Naive thymus-derived CD4-positive, alpha-beta T cell (primary cell): Measurements from ENCODE around the gene UCHL3. TPM values are rescaled to one million over a fixed set of nuclear protein-coding genes. Genes with fewer than 3 reads are reported as not detected.
A peak's percentile ranks its signal among the peaks of the same experiment; 100 is the strongest.
"Not testable (repeated sequence)": the region's sequence is repeated elsewhere in the genome, so short reads cannot be mapped to it uniquely, and the experiment has no call there.

Experiments used
- ATAC-seq: fragments of 150-1000 bp; cut with Tn5 transposase; 2 replicates; pipeline ENCODE4 v1.10.0; 2021; ENCODE audit warnings: mild to moderate bottlenecking, moderate library complexity
- CTCF ChIA-PET: fragments of 350-600 bp; sonication (Branson Sonifier 250); formaldehyde crosslinking; loops from one replicate; lab custom pipeline; 2021; ENCODE audit warnings: antibody characterized with exemption; lab: Charles Lee
- POLR2A ChIA-PET: fragments of 350-600 bp; sonication (Branson Sonifier 250); formaldehyde crosslinking; loops from one replicate; lab custom pipeline; 2021; ENCODE audit warnings: antibody characterized with exemption, inconsistent platforms; lab: Charles Lee
- DNase-seq, 9 donors: peaks; one replicate each; pipeline versions ENCODE4 v3.0.0 to v3.0.0-alpha.2; 2020 to 2022; ENCODE audit warnings: mixed read lengths in 1 of 9
- H3K27ac ChIP-seq: one replicate; pipeline ENCODE4 v1.7.0; 2013; ENCODE audit warnings: mild to moderate bottlenecking, low read depth, low read length, moderate library complexity
- H3K27me3 ChIP-seq, 2 donors: one replicate each; pipeline ENCODE4 v1.7.0; 2013; ENCODE audit warnings: low read length in 2 of 2, mild to moderate bottlenecking in 2 of 2, moderate library complexity in 2 of 2; ENCODE audit not compliant: control insufficient read depth in 2 of 2, insufficient read depth in 2 of 2
- H3K36me3 ChIP-seq, 3 experiments: 1 replicate in 2 of 3; 2 replicates in 1 of 3; pipeline ENCODE4 v1.7.0; 2013; ENCODE audit warnings: low read length in 3 of 3, mild to moderate bottlenecking in 3 of 3, moderate library complexity in 1 of 3; ENCODE audit not compliant: insufficient read depth in 3 of 3, control insufficient read depth in 2 of 3
- H3K4me1 ChIP-seq, 2 donors: one replicate each; pipeline ENCODE4 v1.7.0; 2013; ENCODE audit warnings: low read length in 2 of 2, mild to moderate bottlenecking in 2 of 2, moderate library complexity in 1 of 2; ENCODE audit not compliant: control insufficient read depth in 2 of 2, insufficient read depth in 2 of 2
- H3K4me3 ChIP-seq: 2 replicates; pipeline ENCODE4 v1.7.0; 2013; ENCODE audit warnings: mild to moderate bottlenecking, low read length
- H3K9me3 ChIP-seq, 3 experiments: 1 replicate in 2 of 3; 2 replicates in 1 of 3; pipeline ENCODE4 v1.7.0; 2013; ENCODE audit warnings: low read length in 3 of 3; ENCODE audit not compliant: control insufficient read depth in 2 of 3
- H3K27ac Mint-ChIP-seq, 9 donors: one replicate each; pipeline ENCODE4 v1.8.0; 2020 to 2022; ENCODE audit warnings: mixed read lengths in 9 of 9, mild to moderate bottlenecking in 8 of 9, moderate library complexity in 5 of 9, inconsistent platforms in 2 of 9
- H3K27me3 Mint-ChIP-seq, 5 donors: one replicate each; pipeline ENCODE4 v1.8.0; 2021 to 2022; ENCODE audit warnings: mixed read lengths in 5 of 5, mild to moderate bottlenecking in 1 of 5
- H3K36me3 Mint-ChIP-seq, 5 donors: one replicate each; pipeline ENCODE4 v1.8.0; 2020 to 2022; ENCODE audit warnings: mixed read lengths in 5 of 5, mild to moderate bottlenecking in 3 of 5, inconsistent platforms in 1 of 5
- H3K4me1 Mint-ChIP-seq, 7 donors: one replicate each; pipeline ENCODE4 v1.8.0; 2020 to 2022; ENCODE audit warnings: mixed read lengths in 7 of 7, mild to moderate bottlenecking in 3 of 7, inconsistent platforms in 1 of 7
- H3K4me3 Mint-ChIP-seq, 10 donors: one replicate each; pipeline ENCODE4 v1.8.0; 2020 to 2022; ENCODE audit warnings: mild to moderate bottlenecking in 10 of 10, mixed read lengths in 10 of 10, moderate library complexity in 6 of 10, inconsistent platforms in 2 of 10
- H3K9me3 Mint-ChIP-seq, 11 donors: one replicate each; pipeline ENCODE4 v1.8.0; 2020 to 2022; ENCODE audit warnings: mixed read lengths in 11 of 11, mild to moderate bottlenecking in 4 of 11, inconsistent platforms in 1 of 11, moderate library complexity in 1 of 11
- intact Hi-C, 2 donors: fragments of 100-400 bp; cut with micrococcal nuclease; formaldehyde crosslinking; loops; one replicate each; pipeline ENCODE4 v1.15.1; 2023
- polyA plus RNA-seq, 2 donors: library from polyadenylated mRNA; unstranded; fragments of 300-500 nt; fragmentation: Illumina TruSeq; gene quantifications; one replicate each; pipeline ENCODE4 v1.2.3, GENCODE V29; 2021
- total RNA-seq, 6 experiments: library from RNA in 5 of 6; stranded (reverse) in 5 of 6; gene quantifications; 1 replicate in 5 of 6; 2 replicates in 1 of 6; pipeline ENCODE4 v1.2.3 and lab custom pipeline; 2021 to 2026

UCHL3 gene
- total and polyA plus RNA-seq, 7 experiments from 2014 or later: 18.6 to 60.0 (median 22.8) TPM

DNA sequence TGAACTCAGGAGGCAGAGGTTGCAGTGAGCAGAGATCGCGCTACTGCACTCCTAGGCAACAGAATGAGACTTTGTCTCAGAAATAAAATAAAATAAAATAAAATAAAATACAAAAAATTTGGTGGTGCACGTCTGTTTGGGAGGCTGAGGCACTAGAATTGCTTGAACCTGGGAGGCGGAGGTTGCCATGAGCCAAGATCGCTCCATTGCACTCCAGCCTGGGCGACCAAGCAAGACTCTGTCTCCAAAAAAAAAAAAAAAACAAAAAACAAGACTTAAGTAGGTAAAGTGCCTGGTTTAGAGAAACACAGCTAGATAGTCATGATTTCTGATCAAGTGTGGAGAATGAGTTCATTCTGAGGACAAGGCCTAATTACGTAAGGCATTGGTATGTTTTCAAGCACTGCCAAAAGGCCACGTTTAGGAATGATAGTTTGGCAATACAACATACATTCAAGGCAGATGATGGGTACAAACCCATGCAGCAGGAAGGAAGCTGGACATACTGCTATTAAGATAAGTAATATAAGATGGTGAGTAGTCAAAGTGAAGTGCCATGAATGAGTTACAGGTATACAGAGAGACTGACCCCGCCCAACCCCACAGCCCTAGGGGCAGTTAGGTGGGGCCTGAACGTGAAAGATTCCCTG, 4.8 kb upstream of the UCHL3 start:
- peaks cover 0 to 3% (median 0%) of the 10 kb centered on the region in 3 experiments for H3K36me3 ChIP-seq
- POLR2A ChIA-PET: no interaction called here
- peaks cover 0 to 2% (median 0%) of the 10 kb centered on the region in 5 donors for H3K27me3 Mint-ChIP-seq
- no peak overlapping the region for H3K27ac Mint-ChIP-seq
- no peak overlapping the region for H3K27ac ChIP-seq
- H3K27me3 ChIP-seq: no peaks in the 10 kb centered on the region
- peaks cover 0 to 4% (median 0%) of the 10 kb centered on the region in 11 donors for H3K9me3 Mint-ChIP-seq
- CTCF ChIA-PET: no interaction called here
- peaks cover 5 to 6% of the 10 kb centered on the region in 2 donors for H3K4me1 ChIP-seq
- intact Hi-C loops: loop anchor here (5.0 to 10.0 kb wide), 4 partner anchors 217 to 1828 kb away; partner anchors contain the start of genes FBXL3 (in 1 of the 2) and MYCBP2 (in 1 of the 2)
- no peaks in the 10 kb centered on the region for H3K36me3 Mint-ChIP-seq
- ATAC-seq (no peak), DNase-seq (no peak)
- no peaks in the 10 kb centered on the region for H3K9me3 ChIP-seq
- H3K4me3 ChIP-seq: no peak overlapping the region
- H3K4me1 Mint-ChIP-seq: peaks cover 5 to 12% (median 8%) of the 10 kb centered on the region in 7 donors
- H3K4me3 Mint-ChIP-seq: no peak overlapping the region

DNA sequence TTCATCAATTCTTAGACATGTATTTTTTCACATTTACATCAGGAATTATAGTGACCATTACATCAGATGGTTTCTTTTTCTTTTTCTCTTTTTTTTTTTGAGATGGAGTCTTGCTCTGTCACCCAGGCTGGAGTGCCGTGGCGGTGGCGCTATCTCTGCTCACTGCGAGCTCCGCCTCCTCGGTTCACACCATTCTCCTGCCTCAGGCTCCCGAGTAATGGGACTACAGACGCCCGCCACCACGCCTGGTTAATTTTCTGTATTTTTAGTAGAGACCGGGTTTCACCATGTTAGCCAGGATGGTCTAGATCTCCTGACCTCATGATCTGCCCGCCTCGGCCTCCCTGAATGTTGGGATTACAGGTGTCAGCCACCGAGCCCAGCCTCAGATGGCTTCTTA, 4.2 kb upstream of the UCHL3 start:
- peaks cover 8 to 14% (median 12%) of the 10 kb centered on the region in 7 donors for H3K4me1 Mint-ChIP-seq
- H3K27ac Mint-ChIP-seq, H3K27me3 ChIP-seq, H3K36me3 Mint-ChIP-seq, ATAC-seq, H3K27me3 Mint-ChIP-seq, H3K36me3 ChIP-seq, H3K4me3 ChIP-seq, H3K4me1 ChIP-seq, POLR2A ChIA-PET, H3K9me3 ChIP-seq, H3K9me3 Mint-ChIP-seq, H3K27ac ChIP-seq, H3K4me3 Mint-ChIP-seq, DNase-seq: not testable (repeated sequence)
- CTCF ChIA-PET: interaction anchor here (1.1 kb wide), 1 partner anchor 8 kb away, joined by 3 read pairs; the partner anchor contains the start of gene COMMD6
- intact Hi-C loops: loop anchor here (5.0 to 10.0 kb wide), 4 partner anchors 217 to 1828 kb away; partner anchors contain the start of genes FBXL3 (in 1 of the 2) and MYCBP2 (in 1 of the 2)

GRCh38 chr13:75547917-75548316, 1.7 kb upstream of the UCHL3 start:
- intact Hi-C loops: loop anchor here (2.0 to 10.0 kb wide), 7 partner anchors 89 to 1831 kb away; partner anchors contain the start of genes CLN5 (in 1 of the 2), FBXL3 (in 1 of the 2), LMO7 (in 1 of the 2) and MYCBP2 (in 1 of the 2)
- Mint-ChIP-seq H3K9me3 (peaks cover 0 to 4% (median 0%) of the 10 kb centered on the region in 11 donors), H3K27ac (peak overlapping the region in 1 of 9 donors; percentile 36), H3K36me3 (no peaks in the 10 kb centered on the region), H3K27me3 (peaks cover 0 to 2% (median 0%) of the 10 kb centered on the region in 5 donors), H3K4me1 (peaks cover 20 to 37% (median 30%) of the 10 kb centered on the region in 7 donors), H3K4me3 (peak overlapping the region in 1 of 10 donors; percentile 5)
- H3K9me3 ChIP-seq: no peaks in the 10 kb centered on the region
- H3K4me1 ChIP-seq: peaks cover 15% of the 10 kb centered on the region in 2 donors
- DNase-seq (no peak), ATAC-seq (no peak)
- no peaks in the 10 kb centered on the region for H3K27me3 ChIP-seq
- H3K4me3 ChIP-seq: no peak overlapping the region
- CTCF ChIA-PET: no interaction called here
- H3K27ac ChIP-seq: no peak overlapping the region
- H3K36me3 ChIP-seq: peaks cover 0 to 6% (median 0%) of the 10 kb centered on the region in 3 experiments
- POLR2A ChIA-PET: no interaction called here

GRCh38 chr13:75550159-75550567, 572 bp downstream of the UCHL3 start:
- Histone ChIP-seq H3K4me3 (peak overlapping the region; percentile 95), H3K27me3 (no peaks in the 10 kb centered on the region), H3K9me3 (no peaks in the 10 kb centered on the region), H3K36me3 (peaks cover 0 to 14% (median 3%) of the 10 kb centered on the region in 3 experiments), H3K4me1 (peaks cover 15% of the 10 kb centered on the region in 2 donors), H3K27ac (peak overlapping the region; percentile 84)
- Mint-ChIP-seq H3K27ac (peak overlapping the region; percentile 94 to 99 (median 98)), H3K9me3 (peaks cover 0 to 4% (median 0%) of the 10 kb centered on the region in 11 donors), H3K27me3 (peaks cover 0 to 2% (median 0%) of the 10 kb centered on the region in 5 donors), H3K36me3 (peaks cover 6 to 21% (median 20%) of the 10 kb centered on the region in 5 donors), H3K4me3 (peak overlapping the region; percentile 91 to 99 (median 96)), H3K4me1 (peaks cover 32 to 60% (median 53%) of the 10 kb centered on the region in 7 donors)
- intact Hi-C loops: loop anchor here (5.0 to 10.0 kb wide), 2 partner anchors 325 to 1777 kb away; partner anchors contain the start of gene MYCBP2 (in 1 of the 2)
- POLR2A ChIA-PET: interaction anchor here (0.6 kb wide), 1 partner anchor 13 kb away, joined by 3 read pairs; the partner anchor contains the start of gene COMMD6
- ATAC-seq (no peak), DNase-seq (peak in 1 of 9 donors; percentile 13)
- CTCF ChIA-PET: interaction anchor here (0.6 to 1.1 kb wide), 3 partner anchors 12 to 177 kb away, joined by 3 read pairs; partner anchors contain the start of gene COMMD6

DNA sequence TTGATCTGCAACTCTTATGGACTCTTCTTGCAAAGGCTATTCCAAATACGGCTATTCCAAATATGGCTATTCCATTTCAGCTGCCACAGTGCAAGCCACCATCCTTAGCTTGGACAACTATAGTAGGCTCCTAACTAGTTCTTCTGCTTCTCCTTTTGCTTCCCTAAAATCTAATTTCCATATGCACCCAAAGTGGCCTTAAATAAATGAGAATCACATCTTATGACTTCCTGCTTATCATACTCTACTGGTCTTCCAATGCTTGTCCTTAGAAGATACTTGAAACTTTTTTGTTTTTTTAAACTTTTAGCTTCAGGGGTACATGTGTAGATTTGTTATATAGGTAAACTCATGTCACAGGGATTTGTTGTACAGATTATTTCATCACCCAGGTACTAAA, 4.9 kb downstream of the UCHL3 start:
- H3K9me3 Mint-ChIP-seq: peaks cover 0 to under 1% (median 0%) of the 10 kb centered on the region in 11 donors
- POLR2A ChIA-PET: no interaction called here
- Histone ChIP-seq H3K36me3 (peaks cover 0 to 16% (median 5%) of the 10 kb centered on the region in 3 experiments), H3K4me1 (peaks cover 9 to 16% of the 10 kb centered on the region in 2 donors), H3K27me3 (no peaks in the 10 kb centered on the region), H3K4me3 (no peak overlapping the region), H3K27ac (no peak overlapping the region), H3K9me3 (no peaks in the 10 kb centered on the region)
- ATAC-seq: no peak
- intact Hi-C loops: loop anchor here (5.0 to 10.0 kb wide), 2 partner anchors 320 to 1773 kb away; partner anchors contain the start of gene MYCBP2 (in 1 of the 2)
- CTCF ChIA-PET: no interaction called here
- H3K4me1 Mint-ChIP-seq: peaks cover 33 to 89% (median 77%) of the 10 kb centered on the region in 7 donors
- H3K27me3 Mint-ChIP-seq: no peaks in the 10 kb centered on the region
- no peak for DNase-seq
- H3K36me3 Mint-ChIP-seq: peaks cover 8 to 26% (median 23%) of the 10 kb centered on the region in 5 donors
- H3K4me3 Mint-ChIP-seq: peak overlapping the region in 1 of 10 donors; percentile 4
- H3K27ac Mint-ChIP-seq: peak overlapping the region in 2 of 9 donors; percentile 14 to 41

DNA sequence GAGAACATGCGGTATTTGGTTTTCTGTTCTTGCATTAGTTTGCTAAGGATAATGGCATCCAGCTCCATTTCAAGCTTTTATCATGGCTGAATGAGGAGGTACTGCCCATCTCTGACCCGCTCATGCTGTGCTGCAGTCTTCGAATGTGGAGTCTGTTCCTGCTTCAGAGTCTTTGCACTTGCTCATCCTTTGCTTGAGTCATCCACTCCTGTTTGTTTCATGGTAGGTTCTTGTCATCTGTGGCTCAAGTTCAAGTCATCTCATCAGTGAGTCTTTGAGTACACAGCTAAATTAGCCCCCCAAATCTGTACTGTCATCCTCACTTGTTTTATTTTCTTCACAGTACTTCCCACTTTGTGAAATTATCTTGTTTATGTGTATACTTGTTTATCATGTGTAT, 5.4 kb downstream of the UCHL3 start:
- intact Hi-C loops: loop anchor here (5.0 to 10.0 kb wide), 2 partner anchors 320 to 1772 kb away; partner anchors contain the start of gene MYCBP2 (in 1 of the 2)

More for the DNA sequence above, 5.4 kb downstream of the UCHL3 start:
- no peak for ATAC-seq
- DNase-seq: no peak
- ChIA-PET POLR2A (no interaction called here), CTCF (no interaction called here)
- no peaks in the 10 kb centered on the region for H3K9me3 ChIP-seq
- Mint-ChIP-seq H3K36me3 (peaks cover 8 to 26% (median 23%) of the 10 kb centered on the region in 5 donors), H3K27me3 (no peaks in the 10 kb centered on the region), H3K9me3 (no peaks in the 10 kb centered on the region), H3K4me3 (no peak overlapping the region), H3K4me1 (peaks cover 35 to 90% (median 80%) of the 10 kb centered on the region in 7 donors), H3K27ac (peak overlapping the region in 1 of 9 donors; percentile 41)
- no peak overlapping the region for H3K4me3 ChIP-seq
- peaks cover 0 to 11% (median 5%) of the 10 kb centered on the region in 3 experiments for H3K36me3 ChIP-seq
- no peaks in the 10 kb centered on the region for H3K27me3 ChIP-seq
- no peak overlapping the region for H3K27ac ChIP-seq
- H3K4me1 ChIP-seq: peaks cover 9 to 16% of the 10 kb centered on the region in 2 donors
